ENCODE measurements around the gene FLNB.

The FLNB gene

DNA sequence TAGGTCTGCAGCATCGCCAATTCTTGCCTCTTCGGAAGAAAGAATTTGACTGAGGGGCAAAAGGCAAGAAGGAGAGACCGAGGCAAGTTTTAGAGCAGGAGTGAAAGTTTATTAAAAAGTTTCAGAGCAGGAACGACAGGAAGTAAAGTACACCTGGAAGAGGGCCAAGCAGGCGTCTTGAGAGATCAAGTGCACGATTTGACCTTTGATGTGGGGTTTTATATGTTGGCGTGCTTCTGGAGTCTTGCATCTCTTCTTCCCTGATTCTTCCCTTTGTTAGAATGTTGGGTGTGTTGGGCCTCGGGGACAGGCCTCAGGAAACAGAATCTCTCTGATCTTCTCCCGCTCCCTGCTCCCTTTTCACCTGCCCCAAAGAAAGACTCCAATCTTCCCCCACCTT lies 40.6 kb upstream of the FLNB start:
- peaks cover 2% of the 10 kb centered on the region for H3K4me1 ChIP-seq (ENCODE audit: control insufficient read depth, insufficient read depth, low read length)
- H3K9ac ChIP-seq (ENCODE audit: low read length in 2 of 2) = no peak overlapping the region
- H3K27ac ChIP-seq (ENCODE audit: low read length) = no peak overlapping the region
- H3K4me3 ChIP-seq (ENCODE audit: low read length in 2 of 2) = no peak overlapping the region
- H3K9me3 ChIP-seq (ENCODE audit: control insufficient read depth in 2 of 2, low read length in 2 of 2) = no peaks in the 10 kb centered on the region
- H3K27me3 ChIP-seq (ENCODE audit: control insufficient read depth in 1 of 2, insufficient read depth in 2 of 2, low read length in 2 of 2) = no peaks in the 10 kb centered on the region
- no peaks in the 10 kb centered on the region for H3K36me3 ChIP-seq (ENCODE audit: control insufficient read depth in 2 of 2, insufficient read depth in 2 of 2, low read length in 2 of 2)

GRCh38 chr3:57968501-57968900 lies 39.7 kb upstream of the FLNB start:
- Histone ChIP-seq H3K9me3 (ENCODE audit: control insufficient read depth in 2 of 2, low read length in 2 of 2) (no peaks in the 10 kb centered on the region), H3K4me3 (ENCODE audit: low read length in 2 of 2) (no peak overlapping the region), H3K9ac (ENCODE audit: low read length in 2 of 2) (no peak overlapping the region), H3K27me3 (ENCODE audit: control insufficient read depth in 1 of 2, insufficient read depth in 2 of 2, low read length in 2 of 2) (no peaks in the 10 kb centered on the region), H3K36me3 (ENCODE audit: control insufficient read depth in 2 of 2, insufficient read depth in 2 of 2, low read length in 2 of 2) (no peaks in the 10 kb centered on the region), H3K4me1 (ENCODE audit: control insufficient read depth, insufficient read depth, low read length) (peaks cover 2% of the 10 kb centered on the region), H3K27ac (ENCODE audit: low read length) (no peak overlapping the region)

GRCh38 chr3:57971975-57972374 lies 36.2 kb upstream of the FLNB start:
- Histone ChIP-seq H3K4me3 (ENCODE audit: low read length in 2 of 2) (no peak overlapping the region), H3K27me3 (ENCODE audit: control insufficient read depth in 1 of 2, insufficient read depth in 2 of 2, low read length in 2 of 2) (no peaks in the 10 kb centered on the region), H3K9ac (ENCODE audit: low read length in 2 of 2) (no peak overlapping the region), H3K4me1 (ENCODE audit: control insufficient read depth, insufficient read depth, low read length) (peaks cover 2% of the 10 kb centered on the region), H3K9me3 (ENCODE audit: control insufficient read depth in 2 of 2, low read length in 2 of 2) (no peaks in the 10 kb centered on the region), H3K27ac (ENCODE audit: low read length) (no peak overlapping the region), H3K36me3 (ENCODE audit: control insufficient read depth in 2 of 2, insufficient read depth in 2 of 2, low read length in 2 of 2) (no peaks in the 10 kb centered on the region)

DNA sequence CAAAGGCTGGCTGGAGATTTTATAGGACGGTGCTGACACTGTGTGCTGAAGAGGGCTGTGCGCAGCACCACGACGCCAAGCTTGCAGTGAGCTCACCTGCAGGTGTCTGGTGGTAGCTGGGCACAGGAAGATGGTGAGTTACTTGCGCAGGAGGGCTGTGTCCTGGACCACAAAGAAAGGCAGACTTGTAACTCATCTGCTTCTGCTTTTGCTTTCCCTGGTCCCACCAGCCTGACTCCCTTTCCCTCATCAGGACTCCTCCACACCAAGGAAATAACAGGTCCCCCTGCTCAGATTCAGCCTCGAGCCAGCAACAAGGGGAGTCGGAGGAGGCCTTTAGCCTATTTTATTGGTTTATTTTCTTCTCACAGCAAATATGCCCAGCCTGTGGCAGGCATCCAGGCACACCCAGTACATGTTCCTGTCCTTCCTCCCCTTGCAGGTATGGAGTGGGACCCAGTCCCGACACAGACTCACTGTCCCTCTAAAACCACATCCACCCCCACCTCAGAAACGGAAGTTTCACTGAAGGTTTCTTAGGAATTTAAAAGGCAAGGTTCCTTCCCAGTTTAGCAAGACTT lies 35.6 kb upstream of the FLNB start:
- H3K9ac ChIP-seq (ENCODE audit: low read length in 2 of 2) = no peak overlapping the region
- H3K4me3 ChIP-seq (ENCODE audit: low read length in 2 of 2) = no peak overlapping the region
- no peak overlapping the region for H3K27ac ChIP-seq (ENCODE audit: low read length)
- H3K36me3 ChIP-seq (ENCODE audit: control insufficient read depth in 2 of 2, insufficient read depth in 2 of 2, low read length in 2 of 2) = no peaks in the 10 kb centered on the region
- peaks cover 2% of the 10 kb centered on the region for H3K4me1 ChIP-seq (ENCODE audit: control insufficient read depth, insufficient read depth, low read length)
- no peaks in the 10 kb centered on the region for H3K9me3 ChIP-seq (ENCODE audit: control insufficient read depth in 2 of 2, low read length in 2 of 2)
- no peaks in the 10 kb centered on the region for H3K27me3 ChIP-seq (ENCODE audit: control insufficient read depth in 1 of 2, insufficient read depth in 2 of 2, low read length in 2 of 2)

- no peak overlapping the region for H3K27ac ChIP-seq (ENCODE audit: low read length)
- peaks cover 2% of the 10 kb centered on the region for H3K4me1 ChIP-seq (ENCODE audit: control insufficient read depth, insufficient read depth, low read length)
Measured at GRCh38 chr3:57973715-57974477, 34.3 kb upstream of the FLNB start.

GRCh38 chr3:57974796-57975388 lies 33.3 kb upstream of the FLNB start:
- H3K27me3 ChIP-seq (ENCODE audit: control insufficient read depth in 1 of 2, insufficient read depth in 2 of 2, low read length in 2 of 2) = no peaks in the 10 kb centered on the region
- H3K9me3 ChIP-seq (ENCODE audit: control insufficient read depth in 2 of 2, low read length in 2 of 2) = no peaks in the 10 kb centered on the region
- H3K27ac ChIP-seq (ENCODE audit: low read length) = no peak overlapping the region
- no peaks in the 10 kb centered on the region for H3K36me3 ChIP-seq (ENCODE audit: control insufficient read depth in 2 of 2, insufficient read depth in 2 of 2, low read length in 2 of 2)
- no peak overlapping the region for H3K9ac ChIP-seq (ENCODE audit: low read length in 2 of 2)
- no peak overlapping the region for H3K4me3 ChIP-seq (ENCODE audit: low read length in 2 of 2)
- H3K4me1 ChIP-seq (ENCODE audit: control insufficient read depth, insufficient read depth, low read length) = peaks cover 2% of the 10 kb centered on the region

More at GRCh38 chr3:57973715-57974477, 34.3 kb upstream of the FLNB start:
- Histone ChIP-seq H3K9me3 (ENCODE audit: control insufficient read depth in 2 of 2, low read length in 2 of 2) (no peaks in the 10 kb centered on the region), H3K9ac (ENCODE audit: low read length in 2 of 2) (no peak overlapping the region), H3K4me3 (ENCODE audit: low read length in 2 of 2) (no peak overlapping the region), H3K36me3 (ENCODE audit: control insufficient read depth in 2 of 2, insufficient read depth in 2 of 2, low read length in 2 of 2) (no peaks in the 10 kb centered on the region), H3K27me3 (ENCODE audit: control insufficient read depth in 1 of 2, insufficient read depth in 2 of 2, low read length in 2 of 2) (no peaks in the 10 kb centered on the region)

DNA sequence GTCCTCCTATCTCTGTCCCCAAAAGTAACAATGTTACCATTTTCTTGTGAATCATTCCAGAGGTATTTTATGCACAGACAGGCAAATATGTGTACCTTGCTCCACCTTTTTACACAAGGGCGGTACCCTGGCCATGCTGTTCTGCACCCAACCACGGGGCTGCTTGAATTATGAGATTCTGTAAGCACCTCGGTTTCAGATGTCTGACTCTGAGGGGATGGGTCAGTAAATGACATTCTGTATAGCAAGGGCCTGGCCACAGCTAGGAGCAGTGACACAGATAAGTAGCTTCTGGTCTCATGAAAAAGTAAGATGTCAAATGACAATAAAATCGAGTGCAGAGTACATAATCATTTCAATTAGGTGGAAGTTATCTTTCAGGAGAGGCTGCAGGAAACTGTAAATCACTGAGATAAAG lies 30.4 kb upstream of the FLNB start:
- Histone ChIP-seq H3K9me3 (ENCODE audit: control insufficient read depth in 2 of 2, low read length in 2 of 2) (no peaks in the 10 kb centered on the region), H3K4me1 (ENCODE audit: control insufficient read depth, insufficient read depth, low read length) (no peaks in the 10 kb centered on the region), H3K27ac (ENCODE audit: low read length) (no peak overlapping the region), H3K4me3 (ENCODE audit: low read length in 2 of 2) (no peak overlapping the region), H3K9ac (ENCODE audit: low read length in 2 of 2) (no peak overlapping the region), H3K36me3 (ENCODE audit: control insufficient read depth in 2 of 2, insufficient read depth in 2 of 2, low read length in 2 of 2) (no peaks in the 10 kb centered on the region), H3K27me3 (ENCODE audit: control insufficient read depth in 1 of 2, insufficient read depth in 2 of 2, low read length in 2 of 2) (no peaks in the 10 kb centered on the region)

DNA sequence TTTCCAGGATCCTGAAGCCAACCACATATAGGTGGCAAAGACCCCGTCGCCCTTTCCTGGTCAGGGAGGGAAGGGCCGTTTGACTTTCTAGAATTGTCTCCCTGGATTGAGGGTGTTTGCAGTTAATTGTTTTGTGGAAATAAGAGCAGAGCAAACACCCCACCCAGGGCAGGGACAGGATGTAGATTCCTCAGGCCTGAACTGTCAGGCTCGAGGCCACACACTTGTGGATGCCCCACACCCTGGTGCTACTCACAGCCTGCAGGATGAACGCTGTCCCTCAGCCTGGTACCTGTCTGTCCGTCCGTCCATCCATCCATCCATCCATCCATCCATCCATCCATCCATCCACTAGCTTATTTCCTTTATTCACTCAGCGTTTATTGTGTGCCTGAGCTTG lies 29.9 kb upstream of the FLNB start:
- Histone ChIP-seq H3K4me3 (ENCODE audit: low read length in 2 of 2) (no peak overlapping the region), H3K4me1 (ENCODE audit: control insufficient read depth, insufficient read depth, low read length) (peaks cover under 1% of the 10 kb centered on the region), H3K36me3 (ENCODE audit: control insufficient read depth in 2 of 2, insufficient read depth in 2 of 2, low read length in 2 of 2) (no peaks in the 10 kb centered on the region), H3K27ac (ENCODE audit: low read length) (no peak overlapping the region), H3K27me3 (ENCODE audit: control insufficient read depth in 1 of 2, insufficient read depth in 2 of 2, low read length in 2 of 2) (no peaks in the 10 kb centered on the region), H3K9me3 (ENCODE audit: control insufficient read depth in 2 of 2, low read length in 2 of 2) (no peaks in the 10 kb centered on the region), H3K9ac (ENCODE audit: low read length in 2 of 2) (no peak overlapping the region)

DNA sequence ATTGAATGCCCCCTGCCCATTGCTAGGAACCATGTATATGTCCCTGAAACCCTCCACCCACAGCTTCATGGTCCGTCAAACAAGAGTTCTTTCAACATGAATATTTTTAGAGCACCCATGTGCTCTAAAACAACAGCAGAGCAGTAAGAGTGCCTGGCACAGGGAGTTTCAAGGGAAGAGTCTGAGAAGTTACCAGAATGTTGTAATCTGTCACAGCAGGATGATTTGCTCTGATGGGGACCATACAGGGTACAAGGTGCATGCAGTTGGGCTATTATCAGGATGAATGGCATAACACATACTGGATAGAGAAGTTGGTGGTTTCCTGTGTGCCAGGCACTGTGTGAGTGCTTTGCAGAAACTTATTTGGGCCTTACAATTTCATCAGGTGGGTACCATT lies 27.8 kb upstream of the FLNB start:
- Histone ChIP-seq H3K27me3 (ENCODE audit: control insufficient read depth in 1 of 2, insufficient read depth in 2 of 2, low read length in 2 of 2) (no peaks in the 10 kb centered on the region), H3K36me3 (ENCODE audit: control insufficient read depth in 2 of 2, insufficient read depth in 2 of 2, low read length in 2 of 2) (no peaks in the 10 kb centered on the region), H3K4me1 (ENCODE audit: control insufficient read depth, insufficient read depth, low read length) (peaks cover 2% of the 10 kb centered on the region), H3K9ac (ENCODE audit: low read length in 2 of 2) (no peak overlapping the region), H3K27ac (ENCODE audit: low read length) (no peak overlapping the region), H3K9me3 (ENCODE audit: control insufficient read depth in 2 of 2, low read length in 2 of 2) (no peaks in the 10 kb centered on the region), H3K4me3 (ENCODE audit: low read length in 2 of 2) (no peak overlapping the region)

GRCh38 chr3:57981483-57982087 lies 26.6 kb upstream of the FLNB start:
- Histone ChIP-seq H3K4me3 (ENCODE audit: low read length in 2 of 2) (no peak overlapping the region), H3K9ac (ENCODE audit: low read length in 2 of 2) (no peak overlapping the region), H3K27me3 (ENCODE audit: control insufficient read depth in 1 of 2, insufficient read depth in 2 of 2, low read length in 2 of 2) (no peaks in the 10 kb centered on the region), H3K9me3 (ENCODE audit: control insufficient read depth in 2 of 2, low read length in 2 of 2) (no peaks in the 10 kb centered on the region), H3K36me3 (ENCODE audit: control insufficient read depth in 2 of 2, insufficient read depth in 2 of 2, low read length in 2 of 2) (no peaks in the 10 kb centered on the region), H3K4me1 (ENCODE audit: control insufficient read depth, insufficient read depth, low read length) (peaks cover 2% of the 10 kb centered on the region), H3K27ac (ENCODE audit: low read length) (no peak overlapping the region)

Data from stomach smooth muscle (tissue), 2 donors.